Measurements from ENCODE around the gene UNC80.
A peak's percentile ranks its signal among the peaks of the same experiment; 100 is the strongest.

The UNC80 gene

DNA sequence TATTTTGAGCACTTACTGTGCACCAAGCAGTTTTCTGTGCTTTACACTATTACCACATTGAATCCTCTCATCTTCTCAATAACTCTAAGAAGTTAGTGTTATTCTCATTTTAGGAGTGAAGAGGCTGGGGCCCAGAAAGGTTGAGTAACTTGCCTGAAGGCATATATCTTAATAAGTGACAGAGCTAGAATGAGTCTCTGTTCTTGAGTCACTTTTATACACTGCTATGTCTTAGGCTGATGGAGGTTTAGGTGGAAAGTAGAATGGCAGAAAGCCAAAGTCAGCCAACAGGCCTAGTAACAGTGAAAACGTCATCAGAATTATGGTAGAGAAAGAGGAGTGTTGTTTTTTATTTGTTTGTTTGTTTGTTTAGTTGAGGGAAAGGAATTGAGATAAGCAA, 202.9 kb downstream of the UNC80 start:
- no peak for DNase-seq (ENCODE audit: low read depth)

DNA sequence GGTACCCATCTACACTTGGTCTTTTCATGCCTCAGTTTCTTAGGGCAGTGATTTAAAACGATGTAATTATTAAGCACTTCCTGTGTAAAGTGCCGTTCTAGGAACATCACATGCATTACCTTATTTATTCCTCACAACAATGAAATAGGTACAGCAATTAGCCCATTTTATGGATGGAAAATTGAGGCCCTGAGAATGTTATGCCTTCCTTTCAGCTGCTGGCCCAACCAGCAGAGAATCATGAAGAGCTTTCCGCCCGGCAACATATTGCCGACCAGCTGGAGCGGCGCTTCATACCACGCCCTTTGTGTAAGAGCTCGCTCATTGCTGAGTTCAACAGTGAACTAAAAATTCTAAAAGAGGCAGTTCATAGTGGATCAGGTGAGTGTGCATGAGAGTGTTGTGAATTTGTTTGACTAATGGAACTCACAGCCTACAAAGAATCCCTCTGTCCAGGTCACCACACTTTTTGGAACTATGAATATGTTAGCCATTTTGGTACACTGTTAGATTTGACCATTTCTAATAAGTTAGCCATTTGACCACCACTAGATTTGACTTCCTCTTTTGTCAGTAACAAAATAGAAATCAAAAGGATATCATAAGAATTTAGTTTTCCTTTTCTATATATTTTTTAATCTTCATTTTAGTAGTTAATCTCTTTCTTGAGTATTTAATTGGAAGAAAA, 205.2 kb downstream of the UNC80 start:
- DNase-seq (ENCODE audit: low read depth) = no peak

DNA sequence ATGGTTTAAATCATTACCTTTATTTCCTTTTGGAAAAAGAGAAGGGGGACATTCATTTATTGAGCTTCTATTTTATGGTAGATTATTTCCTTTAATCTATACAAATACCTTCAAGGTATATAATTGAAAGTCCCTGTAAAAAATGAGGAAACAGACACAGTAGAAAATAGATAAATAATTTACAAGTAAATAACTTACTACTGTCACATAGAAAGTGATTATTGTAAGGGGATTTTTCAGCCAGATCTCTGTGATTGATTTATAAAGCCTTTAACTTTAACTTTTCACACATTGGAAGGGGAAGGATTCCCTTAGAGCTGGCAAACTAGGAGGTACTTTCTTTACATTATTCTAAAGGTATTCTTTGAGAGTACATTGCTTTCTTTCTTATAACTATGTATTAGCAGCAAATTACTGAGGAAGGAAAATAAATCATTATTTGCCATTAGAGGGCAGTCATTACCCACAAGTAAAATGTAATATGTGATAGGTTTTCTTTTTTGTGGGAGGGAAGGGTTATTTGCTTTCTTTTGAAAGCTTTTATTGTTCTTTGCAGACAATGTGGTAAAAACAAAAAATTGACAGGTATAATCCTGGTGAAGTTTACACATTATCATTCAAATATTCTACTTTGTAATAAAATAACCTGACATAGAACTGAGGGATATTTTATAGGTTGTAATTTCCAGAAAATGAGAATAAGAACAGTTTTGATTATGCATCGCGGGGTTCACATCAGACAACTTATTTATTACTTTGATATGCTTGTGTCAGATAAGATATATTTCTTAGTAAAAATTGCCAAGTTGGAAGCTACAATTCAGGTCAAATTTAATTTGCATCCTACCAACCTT, 206.0 kb downstream of the UNC80 start:
- peak; percentile 8 for DNase-seq (ENCODE audit: low read depth)

GRCh38 chr2:209984291-209984690, 212.7 kb downstream of the UNC80 start:
- DNase-seq (ENCODE audit: low read depth) = no peak

- no peak for DNase-seq (ENCODE audit: low read depth)
These were observed 214.2 kb downstream of the UNC80 start for GRCh38 chr2:209985874-209986273.

- no peak for DNase-seq (ENCODE audit: low read depth)
These were observed 214.8 kb downstream of the UNC80 start for GRCh38 chr2:209986415-209986814.

- DNase-seq (ENCODE audit: low read depth) = no peak
These were observed 216.4 kb downstream of the UNC80 start for GRCh38 chr2:209988010-209988409.

DNA sequence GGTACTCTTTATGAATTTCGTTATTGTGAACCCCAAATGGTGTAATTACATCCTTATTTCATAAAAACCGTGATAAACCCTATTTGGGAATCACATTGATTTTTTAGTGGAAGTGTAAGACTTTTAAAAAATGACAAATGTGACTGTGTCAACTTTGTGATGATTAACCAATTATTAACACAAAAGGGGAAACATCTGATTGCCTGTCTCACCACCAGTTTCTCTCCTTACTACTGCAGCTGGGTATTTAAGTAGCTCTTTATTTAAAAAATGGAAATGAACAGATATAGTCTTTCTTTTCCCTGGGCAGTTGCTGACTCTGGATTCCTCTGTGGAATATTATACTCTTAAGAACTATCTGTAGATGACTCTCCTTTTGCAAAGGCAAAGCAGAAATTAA, 219.2 kb downstream of the UNC80 start:
- no peak for DNase-seq (ENCODE audit: low read depth)

- DNase-seq (ENCODE audit: low read depth) = no peak
These were observed 222.3 kb downstream of the UNC80 start for GRCh38 chr2:209993968-209994367.

- DNase-seq (ENCODE audit: low read depth) = no peak
These were observed 227.0 kb downstream of the UNC80 start for GRCh38 chr2:209998596-209998995.

DNA sequence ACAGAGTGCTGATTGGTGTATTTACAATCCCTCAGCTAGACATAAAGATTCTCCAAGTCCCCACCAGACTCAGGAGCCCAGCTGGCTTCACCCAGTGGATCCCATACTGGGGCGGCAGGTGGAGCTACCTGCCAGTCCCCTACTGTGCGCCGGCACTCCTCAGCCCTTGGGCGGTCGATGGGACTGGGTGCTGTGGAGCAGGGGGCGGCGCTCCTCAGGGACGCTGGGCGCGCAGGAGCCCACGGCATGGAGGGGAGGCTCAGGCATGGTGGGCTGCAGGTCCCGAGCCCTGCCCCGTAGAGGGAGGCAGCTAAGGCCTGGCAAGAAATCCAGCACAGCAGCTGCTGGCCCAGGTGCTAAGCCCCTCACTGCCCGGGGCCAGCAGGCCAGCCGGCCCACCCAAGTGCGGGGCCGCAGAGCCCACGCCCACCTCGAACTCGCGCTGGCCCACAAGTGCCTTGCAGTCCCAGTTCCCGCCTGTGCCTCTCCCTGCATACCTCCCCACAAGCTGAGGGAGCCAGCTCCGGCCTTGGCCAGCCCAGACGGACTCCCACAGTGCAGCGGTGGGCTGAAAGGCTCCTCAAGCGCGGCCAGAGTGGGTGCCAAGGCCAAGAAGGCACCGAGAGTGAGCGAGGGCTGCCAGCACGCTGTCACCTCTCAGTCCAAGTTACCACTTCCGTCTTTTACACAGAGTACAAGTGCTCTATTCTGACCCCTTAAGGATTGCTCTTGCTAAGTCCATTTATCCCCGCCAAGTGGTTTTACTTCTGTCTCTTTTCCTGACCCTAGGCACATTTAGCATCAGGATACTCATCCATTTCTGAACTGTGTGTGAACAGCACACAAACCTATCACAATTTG, 229.1 kb downstream of the UNC80 start:
- no peak for DNase-seq (ENCODE audit: low read depth)

- peak; percentile 90 for DNase-seq (ENCODE audit: low read depth)
These were observed 230.8 kb downstream of the UNC80 start, which contains the start of gene RPE for GRCh38 chr2:210002158-210003157. RPE (plus strand) TSS chr2:210002638; CDS start chr2:210002662, 24 bp downstream.

- no peak for DNase-seq (ENCODE audit: low read depth)
These were observed 231.7 kb downstream of the UNC80 start for GRCh38 chr2:210003359-210003758.

GRCh38 chr2:210004881-210005280, 233.2 kb downstream of the UNC80 start:
- no peak for DNase-seq (ENCODE audit: low read depth)

- DNase-seq (ENCODE audit: low read depth) = no peak
These were observed 236.3 kb downstream of the UNC80 start for GRCh38 chr2:210007895-210008294.

GRCh38 chr2:210009126-210009525, 237.5 kb downstream of the UNC80 start:
- DNase-seq (ENCODE audit: low read depth) = no peak

DNA sequence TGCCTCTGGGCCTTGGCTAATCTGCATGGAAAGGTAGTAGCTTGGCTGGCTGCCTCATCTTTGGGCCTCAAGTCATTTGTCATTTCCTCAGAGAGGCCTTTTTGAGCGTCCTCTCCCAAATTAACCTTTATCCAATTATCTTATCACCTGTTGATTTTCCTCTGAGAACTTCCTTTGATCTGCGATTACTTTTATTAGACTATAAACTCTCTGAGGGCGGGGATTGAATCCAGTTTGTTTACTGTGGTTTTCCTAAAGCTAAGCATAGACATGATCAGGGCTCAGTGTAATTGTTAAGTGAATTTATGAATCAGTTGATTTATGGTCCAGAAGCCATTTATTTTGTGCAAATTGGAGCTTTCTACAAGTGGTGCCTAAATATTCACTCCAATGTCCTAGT, 238.3 kb downstream of the UNC80 start:
- DNase-seq (ENCODE audit: low read depth) = no peak

DNA sequence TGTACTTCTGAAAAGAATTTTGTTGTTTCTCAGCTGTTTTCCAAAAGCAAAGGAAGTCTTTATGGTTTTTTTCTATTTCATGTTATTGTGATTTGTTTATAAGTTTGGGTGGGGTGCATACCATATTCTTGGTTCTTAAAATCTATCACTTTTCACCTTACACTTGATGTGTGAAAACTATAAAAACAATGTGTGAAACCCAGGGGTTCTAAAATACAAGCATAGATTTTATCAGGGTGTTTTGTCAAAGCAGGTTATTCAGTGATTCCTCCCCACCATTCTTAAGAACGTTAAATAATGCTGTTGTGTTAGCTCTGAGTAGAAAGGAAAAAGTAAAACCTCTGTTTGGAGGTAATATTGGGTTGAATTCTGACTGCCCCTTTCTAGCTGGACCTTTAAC, 248.5 kb downstream of the UNC80 start:
- DNase-seq (ENCODE audit: low read depth) = no peak

- no peak for DNase-seq (ENCODE audit: low read depth)
These were observed 251.2 kb downstream of the UNC80 start for GRCh38 chr2:210022824-210023223.

GRCh38 chr2:210027608-210028007, 256.0 kb downstream of the UNC80 start:
- DNase-seq (ENCODE audit: low read depth) = no peak

- DNase-seq (ENCODE audit: low read depth) = no peak
These were observed 256.5 kb downstream of the UNC80 start for GRCh38 chr2:210028178-210028577.

Data from stromal cell of bone marrow (primary cell).